GM21528 (cell line): Measurements from ENCODE around the gene XYLT1.
"Not testable (repeated sequence)": the region's sequence is repeated elsewhere in the genome, so short reads cannot be mapped to it uniquely, and the experiment has no call there.

Experiments used
- ATAC-seq: cut with Tn5 transposase; IDR thresholded peaks from one replicate; pipeline ENCODE4 v1.9.1; 2021; ENCODE audit warnings: mild to moderate bottlenecking, moderate library complexity; ENCODE audit not compliant: unreplicated experiment, low FRiP score

XYLT1 gene

DNA sequence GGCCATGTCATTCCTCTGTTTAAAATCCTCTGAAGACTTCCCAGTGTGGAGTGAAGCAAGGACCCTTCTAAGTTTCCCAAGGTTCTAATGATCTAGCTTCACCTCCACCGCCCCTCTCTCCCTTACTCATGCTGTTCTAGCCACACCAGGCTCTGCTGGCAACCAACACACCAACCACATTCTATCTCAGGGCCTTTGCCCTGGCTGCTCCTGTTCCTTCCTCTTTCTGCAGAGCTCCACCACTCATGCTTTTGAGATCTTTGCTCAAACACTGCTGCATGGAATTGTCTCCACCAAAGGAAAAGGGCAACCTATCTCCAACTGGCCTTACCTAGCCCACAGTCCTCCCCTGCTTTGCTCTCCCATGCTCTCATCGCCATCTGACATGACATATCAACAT, 128.7 kb downstream of the XYLT1 start:
- no peak for ATAC-seq

DNA sequence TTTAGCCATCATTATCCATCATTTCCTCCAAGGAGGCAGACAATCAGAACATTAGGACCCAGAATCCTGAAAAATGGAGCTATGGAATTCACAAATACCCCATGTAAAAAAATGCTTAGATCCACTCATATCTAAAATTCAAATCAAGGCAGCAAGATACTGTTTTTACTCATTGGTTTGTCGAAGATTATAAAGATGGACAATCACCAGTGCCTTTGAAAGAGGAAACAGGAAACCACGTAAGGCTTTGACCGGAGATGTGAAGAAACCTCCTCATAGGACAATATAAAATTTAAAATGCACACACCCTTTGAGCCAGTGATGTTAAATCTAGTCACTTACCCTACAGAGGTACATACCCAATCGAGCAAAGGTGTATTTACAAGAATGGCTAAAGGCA, 130.0 kb downstream of the XYLT1 start:
- no peak for ATAC-seq

DNA sequence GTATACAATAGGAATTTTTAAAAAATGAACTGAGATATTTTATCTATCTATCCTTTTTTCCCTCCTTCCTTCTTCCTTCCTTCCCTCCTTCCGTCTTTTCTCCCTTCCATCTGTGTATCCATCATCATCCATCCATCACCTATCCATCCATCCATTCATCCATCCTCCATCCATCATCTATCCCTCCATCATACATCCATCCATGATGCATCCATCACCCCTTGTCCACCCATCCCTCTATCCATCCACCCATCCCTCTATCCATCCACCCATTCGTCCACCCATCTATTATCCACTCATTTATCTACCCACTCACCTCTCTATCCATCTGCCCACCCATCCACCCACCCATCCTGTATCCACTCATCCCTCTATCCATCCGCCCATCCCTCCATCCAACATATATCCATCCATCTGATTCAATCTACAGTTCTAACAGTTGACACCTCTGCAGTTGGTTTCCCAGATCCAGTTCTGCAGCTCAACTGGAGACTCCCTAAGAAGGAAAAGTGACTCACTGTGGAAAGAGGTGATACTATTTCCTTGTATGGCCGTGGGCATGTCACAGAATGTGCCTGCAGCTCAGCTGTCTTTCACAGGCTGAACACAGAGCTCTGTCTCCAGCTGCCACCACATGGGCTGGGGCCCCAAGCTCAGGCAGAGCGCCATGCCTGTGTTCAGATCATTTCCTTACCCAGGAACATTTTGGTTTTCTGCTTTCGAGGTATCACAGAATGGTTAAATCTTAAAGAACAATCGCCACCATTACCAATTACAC, 130.8 kb downstream of the XYLT1 start:
- ATAC-seq: no peak

DNA sequence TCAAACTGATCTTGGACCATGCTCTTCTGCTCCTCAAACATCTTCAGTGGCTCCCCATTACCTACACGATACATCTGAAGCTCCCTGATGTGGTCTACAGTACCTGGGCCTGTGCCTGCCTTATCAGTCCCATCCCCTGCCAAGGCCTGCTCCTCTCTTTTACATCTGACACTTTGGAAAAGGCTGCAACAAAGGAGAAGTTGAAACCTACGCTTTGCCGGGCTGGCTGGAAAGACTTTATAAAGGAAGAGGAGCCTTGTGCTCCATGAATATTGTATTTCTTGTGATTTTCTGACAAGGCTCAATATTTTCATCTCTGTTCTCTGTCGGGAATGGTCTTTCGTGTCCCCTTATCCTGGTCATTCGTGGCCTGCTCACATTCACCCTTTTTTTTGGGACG, 132.5 kb downstream of the XYLT1 start:
- no peak for ATAC-seq

DNA sequence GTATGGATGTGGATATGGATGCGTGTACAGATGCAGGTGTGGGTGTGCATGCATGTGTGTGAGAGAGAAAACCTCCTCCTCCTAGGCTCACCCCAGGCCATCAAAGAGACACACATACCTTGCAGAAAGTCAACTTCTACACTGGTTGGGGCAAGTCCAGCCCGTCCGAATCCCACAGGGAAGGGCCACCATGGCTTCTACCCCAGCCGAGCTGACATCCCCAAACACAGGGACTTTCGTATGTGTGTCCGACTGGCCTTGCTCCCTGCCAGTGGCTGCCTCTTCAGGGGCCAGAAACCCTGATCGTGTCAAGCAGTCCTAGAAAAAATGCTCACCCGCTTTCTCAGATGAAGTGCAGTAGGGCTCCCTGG, 134.2 kb downstream of the XYLT1 start:
- no peak for ATAC-seq

DNA sequence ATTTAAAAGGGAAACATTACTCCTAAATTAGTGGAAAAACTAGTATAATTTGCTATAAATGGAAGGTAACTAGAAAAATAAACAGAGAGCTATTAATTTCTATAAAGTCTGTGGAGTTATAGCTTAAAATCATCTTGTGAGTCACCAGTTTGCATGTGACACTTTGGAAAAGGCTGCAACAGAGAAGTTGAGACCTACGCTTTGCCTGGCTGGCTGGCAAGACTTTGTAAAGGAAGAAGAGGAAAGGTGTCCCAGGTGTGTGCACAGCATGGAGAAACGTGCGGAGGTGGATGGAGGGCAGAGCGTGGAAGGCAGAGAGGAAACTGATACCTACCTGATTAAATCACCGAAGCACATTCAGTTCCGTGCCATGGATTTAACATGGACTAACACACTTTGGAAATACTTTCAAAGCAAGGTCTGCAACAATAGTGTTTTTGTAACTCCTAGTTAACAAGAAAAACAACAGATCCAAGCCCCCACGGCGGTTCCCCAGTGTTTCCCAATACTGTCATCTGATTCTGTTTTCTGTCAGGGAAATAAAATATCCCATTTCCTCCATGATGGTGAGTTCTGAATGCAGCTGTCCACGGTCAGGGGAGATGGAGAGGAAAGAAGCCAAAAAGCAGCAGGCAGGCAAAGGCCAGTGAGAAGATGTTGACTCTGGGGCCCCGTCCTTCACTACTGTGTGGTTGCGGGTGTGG, 134.8 kb downstream of the XYLT1 start:
- ATAC-seq: no peak

DNA sequence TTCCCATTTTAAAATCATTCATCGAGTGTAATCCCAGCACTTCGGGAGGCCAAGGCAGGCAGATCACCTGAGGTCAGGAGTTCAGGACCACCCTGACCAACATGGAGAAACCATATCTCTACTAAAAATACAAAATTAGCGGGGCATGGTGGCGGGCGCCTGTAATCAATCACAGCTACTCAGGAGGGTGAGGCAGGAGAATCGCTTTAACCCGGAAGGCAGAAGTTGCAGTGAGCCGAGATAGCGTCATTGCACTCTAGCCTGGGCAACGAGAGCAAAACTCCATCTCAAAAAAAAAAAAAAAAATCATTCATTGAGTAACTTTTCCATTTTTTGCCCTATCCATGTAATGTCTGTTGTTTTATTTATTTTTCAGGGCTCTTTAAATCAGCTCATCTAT, 135.4 kb downstream of the XYLT1 start:
- not testable (repeated sequence) for ATAC-seq

DNA sequence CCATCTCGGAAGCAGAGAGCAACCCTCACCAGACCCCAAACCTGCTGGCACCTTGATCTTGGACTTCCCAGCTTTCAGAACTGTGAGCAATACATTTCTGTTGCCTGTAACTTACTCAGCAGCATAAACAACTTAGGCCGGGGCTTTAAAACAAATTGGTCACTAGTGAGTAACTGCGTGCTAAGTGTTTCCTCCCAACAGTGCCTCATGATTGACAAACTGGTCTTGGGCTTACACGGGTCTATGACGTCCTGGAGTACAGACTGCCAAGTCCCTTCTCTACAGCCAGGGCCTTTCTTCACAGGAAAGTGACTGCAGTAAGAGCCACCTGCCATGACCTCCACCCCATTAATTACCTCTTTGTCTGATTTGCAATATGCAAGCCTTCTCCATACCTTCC, 136.7 kb downstream of the XYLT1 start:
- ATAC-seq: no peak

DNA sequence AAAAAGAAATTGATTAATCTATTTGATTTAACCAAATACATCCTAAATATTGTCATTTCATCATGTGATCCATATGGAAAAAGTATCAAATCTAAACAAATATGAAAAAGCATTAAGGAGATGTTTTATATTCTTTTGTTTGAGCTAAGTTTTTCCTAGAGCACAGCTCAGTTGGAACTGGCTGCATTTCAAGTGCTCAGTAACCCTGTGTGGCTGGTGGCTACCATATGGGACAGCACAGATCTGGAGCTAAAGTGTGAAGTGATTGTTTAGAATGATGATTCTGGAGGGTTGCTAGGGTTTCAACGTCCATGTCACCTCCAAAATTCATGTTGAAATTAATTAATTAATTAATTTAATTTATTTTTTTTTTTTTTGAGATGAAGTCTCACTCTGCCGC, 137.5 kb downstream of the XYLT1 start:
- no peak for ATAC-seq

DNA sequence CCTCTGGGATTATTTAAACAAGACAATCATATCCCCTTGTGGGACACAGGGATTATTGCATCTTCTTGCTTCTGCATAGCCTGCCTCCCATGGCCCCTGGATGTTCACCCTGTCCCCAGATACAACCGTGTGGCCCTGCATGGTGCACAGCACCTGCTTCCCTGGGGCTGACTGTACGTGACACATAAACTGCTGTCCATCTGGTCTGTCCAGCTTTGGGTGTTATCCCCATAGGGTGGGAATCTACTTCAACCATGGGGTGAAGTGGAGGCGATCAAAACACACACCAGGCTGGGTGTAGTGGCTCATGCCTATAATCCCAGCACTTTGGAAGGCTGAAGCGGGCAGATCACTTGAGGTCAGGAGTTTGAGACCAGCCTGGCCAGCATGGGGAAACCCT, 138.8 kb downstream of the XYLT1 start:
- ATAC-seq: no peak

DNA sequence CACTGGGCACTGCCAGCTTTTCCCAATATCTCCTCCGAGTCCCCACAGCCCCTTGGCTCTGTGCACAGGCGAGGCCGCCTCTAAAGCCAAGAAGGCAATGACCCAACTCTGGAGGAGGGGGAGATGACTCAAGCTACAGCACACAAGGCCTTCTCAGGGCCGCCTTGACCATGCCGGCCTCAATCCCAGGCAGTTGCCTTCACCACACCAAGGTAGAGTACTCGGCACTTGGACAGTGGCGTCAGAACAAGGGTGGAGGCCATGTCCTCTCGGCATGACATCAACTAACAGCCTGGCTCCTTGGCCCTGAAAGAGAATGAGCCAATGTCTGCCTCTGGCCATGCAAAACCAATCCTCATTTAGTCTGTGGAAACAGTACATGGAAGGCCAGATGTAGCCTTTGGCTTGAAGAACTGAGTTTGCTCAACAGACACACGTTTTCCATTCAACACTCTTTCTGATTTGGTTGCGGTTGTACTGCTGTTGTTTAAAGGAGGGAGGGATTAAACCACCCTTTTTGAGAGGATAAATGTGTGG, 139.6 kb downstream of the XYLT1 start:
- ATAC-seq: no peak

DNA sequence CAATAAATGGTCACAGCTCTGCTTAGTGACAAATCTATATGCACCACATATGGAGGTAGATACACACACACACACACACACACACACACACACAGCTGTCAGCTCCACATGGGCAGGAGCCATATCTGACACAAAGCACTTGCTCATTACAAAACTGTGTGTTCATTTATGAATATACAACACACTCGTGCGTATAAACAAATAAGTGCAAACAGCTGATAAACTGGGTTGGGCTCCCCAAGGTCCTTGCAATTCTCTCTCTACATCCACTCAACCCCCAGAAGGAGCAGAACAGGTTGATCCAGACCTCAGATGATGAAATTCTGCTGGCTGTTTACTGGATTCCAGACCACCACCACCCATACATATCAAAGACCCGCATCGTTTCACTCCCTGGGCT, 140.7 kb downstream of the XYLT1 start:
- ATAC-seq: no peak

DNA sequence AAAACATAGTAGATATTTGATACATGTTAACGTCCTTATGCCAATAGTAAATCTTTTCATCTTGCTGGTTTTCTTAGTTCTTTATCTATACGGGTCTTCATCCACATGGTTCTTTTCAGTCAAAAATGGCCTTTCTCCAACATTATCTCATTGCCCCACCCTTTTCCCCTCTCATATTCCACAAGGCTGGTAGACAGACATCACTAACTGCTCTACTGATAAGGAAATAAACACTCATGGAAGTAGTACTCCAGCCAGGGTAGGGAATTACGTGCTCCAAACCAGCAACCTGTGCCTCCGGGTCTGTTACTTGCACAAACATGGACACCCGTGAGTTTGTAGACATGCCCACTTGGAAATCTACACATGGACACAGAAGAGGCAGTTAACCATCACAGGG, 141.4 kb downstream of the XYLT1 start:
- ATAC-seq: no peak

DNA sequence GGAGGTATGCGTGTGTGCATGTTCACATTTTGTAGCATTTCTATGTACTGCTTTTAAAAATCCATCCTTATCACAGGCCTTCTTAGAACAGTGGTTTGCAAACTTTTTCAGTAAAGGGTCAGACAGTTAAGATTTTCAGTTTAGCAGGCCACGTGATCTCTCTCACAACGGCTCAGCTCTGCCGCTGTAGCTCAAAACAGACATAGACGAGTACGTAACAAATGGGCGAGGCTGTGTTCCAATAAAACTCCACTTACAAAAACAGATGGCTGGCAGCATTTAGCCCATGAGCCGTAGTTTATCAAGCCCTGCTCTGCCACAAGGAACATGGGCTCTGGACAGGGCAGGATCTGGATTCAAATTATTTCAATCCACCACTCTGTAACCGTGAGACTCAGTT, 141.8 kb downstream of the XYLT1 start:
- ATAC-seq: no peak

DNA sequence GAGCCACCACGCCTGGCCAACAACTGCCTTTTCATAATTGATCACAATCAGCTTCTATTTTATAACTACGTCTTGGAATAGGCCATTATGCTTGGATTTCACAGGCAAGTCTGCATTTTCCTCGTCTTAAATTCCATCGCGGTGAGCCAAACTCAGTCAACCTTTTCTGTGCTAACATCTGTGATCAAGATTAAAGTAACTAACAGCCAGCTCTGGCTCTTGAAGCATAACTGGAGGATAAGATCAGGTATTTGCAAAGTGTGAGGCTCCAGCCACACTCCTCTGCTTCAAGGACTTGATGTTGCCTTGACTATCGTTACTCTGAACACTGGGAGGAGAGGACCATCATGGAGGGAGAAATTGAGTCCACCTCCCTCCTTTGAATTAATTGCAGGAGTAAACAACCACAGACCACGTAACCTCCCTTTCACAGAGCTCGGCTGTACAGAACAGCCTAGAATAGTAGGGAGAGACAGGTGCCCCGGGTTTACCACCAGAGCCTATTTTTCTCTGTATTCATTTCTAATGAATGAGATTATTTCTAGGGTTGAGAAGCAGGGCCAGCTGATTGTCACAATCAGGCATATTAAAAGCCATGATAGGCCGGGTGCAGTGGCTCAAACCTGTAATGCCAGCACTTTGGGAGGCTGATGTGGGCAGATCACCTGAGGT, 143.0 kb downstream of the XYLT1 start:
- no peak for ATAC-seq

DNA sequence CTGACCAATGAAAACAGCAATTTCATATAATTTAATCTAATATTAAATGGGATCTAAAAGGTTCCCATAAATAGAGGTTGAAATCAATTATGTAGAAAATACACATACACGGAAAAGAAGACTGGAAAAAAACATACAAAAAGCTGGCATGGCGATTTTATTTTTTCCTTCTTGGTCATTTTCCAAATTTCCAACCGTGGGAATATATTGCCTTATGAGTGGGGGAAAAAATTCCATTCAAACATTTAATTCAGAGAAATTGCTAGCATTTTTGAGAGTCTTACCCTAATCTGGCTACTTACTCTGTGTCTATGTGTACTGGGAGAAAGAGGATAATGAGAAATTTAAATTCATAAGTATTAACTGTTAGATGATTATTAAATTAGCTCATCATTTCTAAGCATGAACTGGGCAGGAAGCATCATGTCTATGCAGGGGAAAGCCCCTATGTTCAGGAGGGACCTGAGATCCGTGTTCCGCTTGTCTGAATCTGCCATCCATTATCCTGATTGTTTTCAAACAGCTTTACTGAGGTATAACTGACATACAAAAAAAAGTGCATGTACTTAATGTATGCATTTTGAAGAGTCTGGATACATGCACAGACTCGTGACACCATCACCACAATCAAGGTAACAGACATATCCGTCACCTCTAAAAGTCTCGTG, 145.2 kb downstream of the XYLT1 start:
- no peak for ATAC-seq

DNA sequence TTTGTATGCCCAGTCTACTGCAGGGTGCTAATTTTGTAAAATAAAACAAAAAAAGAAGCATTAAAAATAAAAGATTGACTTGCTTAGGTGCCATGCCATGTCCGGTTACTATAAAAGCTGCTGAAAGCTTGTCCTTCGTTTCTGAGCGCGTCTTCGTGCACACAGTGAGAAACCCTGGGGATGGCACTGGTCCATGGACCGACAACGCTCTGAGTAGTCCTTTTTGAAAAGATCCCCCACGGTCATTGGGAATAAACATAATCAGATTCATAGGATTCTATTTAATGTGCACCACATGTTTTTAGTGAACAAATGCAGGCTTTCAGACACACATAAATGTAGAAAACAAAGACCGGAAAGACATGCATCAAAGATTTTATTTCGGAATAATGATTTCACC, 146.3 kb downstream of the XYLT1 start:
- no peak for ATAC-seq

DNA sequence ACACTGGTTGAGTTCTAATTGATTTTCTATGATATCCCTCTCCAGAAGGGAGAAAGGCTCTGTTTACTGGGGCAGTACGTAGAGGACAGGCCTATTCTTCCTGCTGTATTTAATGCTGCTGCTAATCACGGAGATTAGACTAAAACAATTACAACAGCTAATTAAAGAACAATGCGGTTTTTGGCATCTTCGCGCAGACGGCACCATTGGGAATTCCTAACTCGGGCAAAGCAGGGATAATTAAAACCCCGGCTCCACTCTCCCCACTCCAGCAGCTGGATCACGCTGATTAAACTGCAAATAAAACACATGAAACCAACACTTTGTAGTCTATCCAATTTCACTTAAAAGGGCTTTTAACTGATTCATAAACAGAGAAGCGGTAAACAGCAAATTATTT, 147.6 kb downstream of the XYLT1 start:
- ATAC-seq: no peak

DNA sequence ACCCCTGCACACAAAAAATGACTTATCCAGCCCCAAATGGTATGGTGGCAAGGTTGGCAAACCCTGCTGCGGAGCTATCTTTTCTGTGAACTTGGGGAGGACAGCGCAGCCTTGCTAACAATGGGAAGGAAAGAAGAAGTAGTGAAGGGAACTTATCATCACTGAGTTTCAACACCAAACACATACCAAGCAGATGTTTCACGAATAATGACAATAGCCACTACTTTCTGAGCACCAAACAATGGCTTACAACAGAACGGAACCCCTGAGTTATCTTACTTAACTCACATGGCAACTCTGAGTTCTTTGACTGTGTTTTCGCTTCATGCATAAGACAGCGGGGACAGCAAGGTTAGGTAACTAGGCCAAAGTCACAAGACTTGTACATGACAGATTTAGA, 148.9 kb downstream of the XYLT1 start:
- no peak for ATAC-seq

DNA sequence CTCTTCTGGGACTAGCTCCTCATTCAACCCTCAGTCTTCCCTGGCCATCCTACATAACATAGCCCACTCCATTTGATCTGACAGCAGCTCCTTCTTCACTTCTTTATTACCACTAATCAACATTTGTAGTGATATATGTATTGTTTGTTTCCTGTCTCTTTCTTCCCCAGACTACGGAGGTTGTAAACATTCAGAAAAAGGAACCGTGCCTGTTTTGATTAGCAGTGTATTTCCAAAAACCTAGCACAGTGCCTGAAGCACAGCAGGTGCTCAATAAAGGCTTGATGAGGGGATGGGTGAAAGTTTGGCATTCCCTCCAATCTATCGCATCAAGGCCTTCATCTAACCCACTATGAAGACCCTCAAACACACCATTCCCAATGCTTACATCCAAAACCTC, 150.8 kb downstream of the XYLT1 start:
- no peak for ATAC-seq

DNA sequence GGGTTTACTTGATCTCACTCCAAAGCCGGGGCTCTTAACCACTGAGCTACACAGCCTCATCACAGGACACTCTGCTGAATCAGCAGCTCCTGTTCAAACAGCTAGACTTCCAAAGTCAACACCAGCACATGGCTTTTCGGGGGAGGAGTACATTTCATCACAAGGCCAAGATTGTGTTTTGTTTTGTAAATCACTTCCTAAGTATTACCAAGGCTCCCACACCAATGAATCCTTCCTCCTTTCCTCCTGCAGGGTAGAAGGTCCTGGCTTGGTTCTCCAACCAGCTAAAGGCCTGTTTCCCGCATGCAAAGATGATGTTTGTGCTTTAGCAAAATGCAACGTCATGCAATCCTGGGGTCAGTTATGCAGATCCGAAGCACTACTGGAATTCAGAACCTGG, 152.5 kb downstream of the XYLT1 start:
- no peak for ATAC-seq
